GM21723 (cell line): ENCODE results near the gene RARRES2.
"Not testable (repeated sequence)": the region's sequence is repeated elsewhere in the genome, so short reads cannot be mapped to it uniquely, and the experiment has no call there.

Experiments used
- ATAC-seq: cut with Tn5 transposase; IDR thresholded peaks from one replicate; pipeline ENCODE4 v1.9.1; 2021; ENCODE audit warnings: mild to moderate bottlenecking, moderate library complexity; ENCODE audit not compliant: unreplicated experiment

Gene RARRES2

DNA sequence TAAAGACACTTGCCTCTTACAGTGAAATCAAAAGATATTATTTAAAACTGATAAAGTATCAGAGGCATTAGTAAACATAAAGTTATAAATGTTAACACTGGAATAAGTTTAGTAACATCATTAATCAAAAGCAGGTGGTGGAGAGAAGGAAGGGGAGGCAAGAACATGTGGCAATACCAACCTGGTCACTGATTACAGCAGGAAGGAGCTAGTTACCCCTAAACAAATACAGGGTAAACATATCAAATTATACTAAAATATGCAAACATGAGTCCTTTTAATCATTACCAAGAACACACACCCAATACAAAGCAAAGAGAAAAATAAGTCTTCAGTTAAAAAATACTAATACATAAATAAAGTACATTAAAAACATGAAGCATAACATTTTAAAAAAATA lies 43.5 kb downstream of the RARRES2 start:
- ATAC-seq, result not testable (repeated sequence)

DNA sequence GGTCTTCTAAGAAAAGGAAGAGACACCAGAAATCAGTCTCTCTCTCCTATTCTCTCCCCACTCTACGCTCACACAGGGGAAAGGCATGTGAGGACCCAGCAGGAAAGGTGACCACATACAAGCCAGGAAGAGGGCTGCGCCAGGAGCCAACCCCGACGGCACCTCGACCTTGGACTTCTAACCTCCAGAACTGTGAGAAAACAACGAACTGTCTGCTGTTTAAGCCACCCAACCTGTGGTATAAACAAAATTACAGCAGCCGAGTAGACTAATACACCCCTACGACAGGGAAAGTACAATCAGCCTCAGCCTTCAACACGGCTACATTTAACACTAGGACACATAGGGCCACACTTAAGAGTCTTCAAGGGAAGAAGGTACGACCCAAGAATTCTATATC lies 44.6 kb downstream of the RARRES2 start:
- ATAC-seq, result not testable (repeated sequence)

DNA sequence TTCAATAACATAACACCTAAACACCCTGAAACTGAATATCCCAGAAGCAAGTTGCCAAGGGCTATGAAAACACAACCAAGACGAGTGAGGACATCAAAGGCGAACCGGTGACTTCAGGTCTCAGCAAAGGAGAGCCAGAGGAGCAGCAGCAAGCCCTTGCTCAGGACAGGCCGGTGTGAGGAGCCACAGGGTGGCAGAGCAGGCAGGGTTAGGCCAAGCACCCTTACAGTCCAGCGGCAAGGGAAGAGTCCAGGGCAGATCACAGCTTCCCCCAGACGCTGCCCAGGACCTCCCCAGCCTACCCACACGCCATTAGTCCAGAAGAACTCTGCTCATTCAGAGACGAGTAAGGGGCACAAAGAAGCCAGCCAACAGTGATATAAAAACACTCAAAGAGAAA lies 45.8 kb downstream of the RARRES2 start:
- not testable (repeated sequence) for ATAC-seq

DNA sequence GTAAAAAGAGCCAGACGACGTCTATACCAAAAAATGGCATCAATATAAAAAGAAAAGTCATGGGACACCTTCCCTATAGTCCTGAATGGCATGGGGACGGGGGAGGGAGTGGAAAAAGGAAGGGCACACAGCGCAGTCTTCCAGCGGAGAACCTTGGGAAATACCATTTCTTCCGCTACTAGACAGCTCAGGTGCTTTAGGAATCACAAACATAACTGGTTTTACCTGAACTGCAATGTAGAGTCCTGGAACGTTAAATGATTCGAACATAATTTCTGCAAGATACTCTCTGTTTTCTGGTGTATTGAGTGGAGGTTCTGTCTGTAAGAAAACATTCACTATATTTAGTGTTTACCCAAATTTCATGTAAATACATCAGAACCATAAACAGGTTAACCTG lies 46.4 kb downstream of the RARRES2 start:
- not testable (repeated sequence) for ATAC-seq

DNA sequence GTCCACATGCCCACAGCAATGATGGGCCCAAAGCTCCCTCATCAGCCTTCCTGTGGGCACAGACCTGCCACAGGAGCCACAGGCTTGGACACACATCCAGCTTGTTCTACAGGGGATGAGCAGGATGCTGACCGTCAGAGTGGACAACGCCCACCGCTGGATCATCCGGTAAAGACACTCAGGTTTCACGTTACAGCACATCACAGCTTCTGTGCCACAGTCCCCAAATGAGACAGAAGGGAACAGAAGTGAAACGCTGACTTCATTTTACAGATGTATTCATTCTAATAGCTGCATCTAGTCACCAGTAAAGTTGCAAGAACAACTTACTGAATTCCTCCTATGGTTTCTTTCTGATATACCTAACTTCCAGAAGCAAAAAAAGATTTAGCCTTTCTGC lies 51.1 kb downstream of the RARRES2 start:
- ATAC-seq, result not testable (repeated sequence)

DNA sequence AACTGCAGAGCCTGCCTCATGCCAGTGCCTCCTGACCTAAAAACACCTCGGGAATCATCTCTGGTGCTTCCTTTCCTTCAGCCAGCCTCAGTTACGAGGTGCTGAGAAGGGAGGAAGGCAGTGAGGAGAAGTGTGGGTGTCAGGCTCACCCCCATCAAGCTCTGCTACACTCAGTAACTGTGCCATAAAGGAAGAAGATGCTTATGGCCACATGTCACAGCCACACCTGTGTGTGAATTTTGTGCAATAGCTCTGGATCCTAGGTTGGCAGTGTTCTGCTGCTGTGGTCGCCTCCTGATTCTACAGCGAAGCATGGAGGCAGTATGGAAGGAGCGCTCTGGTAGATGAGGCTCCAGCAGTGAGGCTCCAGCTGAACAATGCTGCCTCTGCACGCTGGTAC lies 52.6 kb downstream of the RARRES2 start:
- not testable (repeated sequence) for ATAC-seq
